BE2C (cell line): ENCODE data around the gene SPATA25.

Experiments used
- DNase-seq: peaks from one replicate; pipeline ENCODE4 v3.0.0-alpha.2; 2020
- H3K27me3 ChIP-seq: fragments of 250-450 bp; sonication (Bioruptor Pico); 2 replicates; pipeline ENCODE4 v1.5.1; 2020; ENCODE audit warnings: mild to moderate bottlenecking
- H3K36me3 ChIP-seq: fragments of 250-450 bp; sonication (Bioruptor Pico); 2 replicates; pipeline ENCODE4 v1.5.1; 2020; ENCODE audit warnings: mild to moderate bottlenecking
- H3K4me1 ChIP-seq: fragments of 250-450 bp; sonication (Bioruptor Pico); 2 replicates; pipeline ENCODE4 v1.5.1; 2020
- H3K4me3 ChIP-seq: 2 replicates; pipeline ENCODE4 v1.5.1; 2011; ENCODE audit warnings: low read depth, low read length
- H3K9me3 ChIP-seq: fragments of 250-450 bp; sonication (Bioruptor Pico); 2 replicates; pipeline ENCODE4 v1.5.1; 2020
- CTCF ChIP-seq: IDR thresholded peaks from 2 replicates; pipeline ENCODE4 v1.5.1; 2012; ENCODE audit warnings: mild to moderate bottlenecking, low read depth, low read length

Gene SPATA25

GRCh38 chr20:45920462-45921336 lies 33.3 kb upstream of the SPATA25 start:
- no peak for DNase-seq
- Histone ChIP-seq H3K4me3 (no peak overlapping the region), H3K27me3 (no peaks in the 10 kb centered on the region), H3K4me1 (no peaks in the 10 kb centered on the region), H3K9me3 (no peaks in the 10 kb centered on the region), H3K36me3 (no peaks in the 10 kb centered on the region)
- no peak for TF ChIP-seq CTCF

- H3K4me1 ChIP-seq, result no peaks in the 10 kb centered on the region
- no peak for DNase-seq
- H3K36me3 ChIP-seq, result no peaks in the 10 kb centered on the region
- TF ChIP-seq CTCF, result no peak
- no peaks in the 10 kb centered on the region for H3K27me3 ChIP-seq
- H3K4me3 ChIP-seq, result no peak overlapping the region
- no peaks in the 10 kb centered on the region for H3K9me3 ChIP-seq
Measured at GRCh38 chr20:45919542-45920399, 32.3 kb upstream of the SPATA25 start.

DNA sequence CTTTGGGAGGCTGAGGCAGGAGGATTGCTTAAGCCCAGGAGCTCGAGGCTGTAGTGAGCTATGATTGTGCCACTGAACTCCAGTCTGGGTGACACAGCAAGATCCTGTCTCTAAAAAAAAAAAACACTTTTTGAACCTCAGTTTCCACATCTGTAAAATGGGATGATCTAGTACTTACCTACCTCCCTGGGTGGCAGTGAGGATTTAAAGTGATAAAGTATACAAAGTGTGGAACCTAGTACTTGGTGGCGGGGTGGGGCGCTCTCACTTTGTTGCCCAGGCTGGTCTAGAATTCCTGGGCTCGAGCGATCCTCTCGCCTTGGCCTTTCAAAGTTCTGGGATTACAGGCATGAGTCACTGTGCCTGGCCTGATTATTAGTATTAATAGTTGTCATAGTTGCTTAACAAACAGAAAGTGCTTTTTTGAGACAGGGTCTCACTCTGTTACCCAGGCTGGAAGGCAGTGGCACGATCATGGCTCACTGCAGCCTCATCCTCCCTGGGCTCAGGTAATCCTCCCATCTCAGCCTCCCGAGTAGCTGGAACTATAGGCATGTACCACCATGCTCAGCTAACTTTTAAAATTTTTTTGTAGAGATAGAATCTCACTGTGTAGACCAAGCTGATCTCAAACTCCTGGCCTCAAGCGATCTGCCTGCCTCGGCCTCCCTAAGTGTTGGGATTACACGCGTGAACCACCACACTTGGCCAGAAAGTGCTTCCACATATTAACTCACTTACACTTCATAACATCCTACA lies 31.5 kb upstream of the SPATA25 start:
- Histone ChIP-seq H3K36me3 (no peaks in the 10 kb centered on the region), H3K9me3 (no peaks in the 10 kb centered on the region), H3K4me1 (no peaks in the 10 kb centered on the region), H3K27me3 (no peaks in the 10 kb centered on the region), H3K4me3 (no peak overlapping the region)
- DNase-seq, result no peak
- TF ChIP-seq CTCF, result no peak

DNA sequence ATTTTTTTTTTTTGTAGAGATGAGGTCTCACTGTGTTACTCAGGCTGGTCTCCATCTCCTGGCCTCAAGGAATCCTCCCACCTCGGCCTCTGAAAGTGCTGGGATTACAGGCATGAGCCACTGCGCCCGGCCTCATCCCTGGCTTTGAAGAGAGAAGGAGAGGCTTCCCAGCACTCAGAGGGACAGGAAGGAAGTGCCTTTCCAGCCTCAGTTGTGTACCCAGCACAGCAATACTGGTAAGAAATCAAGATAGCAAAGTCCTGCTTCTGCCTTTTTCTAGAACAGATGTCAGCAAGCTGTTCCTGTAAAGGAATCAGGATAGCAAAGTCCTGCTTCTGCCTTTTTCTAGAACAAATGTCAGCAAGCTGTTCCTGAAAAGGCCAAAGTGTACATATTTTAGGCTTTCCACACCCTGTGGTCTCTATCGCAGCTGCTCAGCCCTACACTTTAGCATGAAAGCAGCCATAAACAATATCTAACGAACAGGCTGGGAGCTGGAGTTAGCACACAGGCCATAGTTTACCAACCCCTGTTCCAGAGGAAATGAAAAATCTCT lies 30.8 kb upstream of the SPATA25 start:
- no peaks in the 10 kb centered on the region for H3K9me3 ChIP-seq
- no peaks in the 10 kb centered on the region for H3K4me1 ChIP-seq
- no peak overlapping the region for H3K4me3 ChIP-seq
- no peak for DNase-seq
- H3K27me3 ChIP-seq, result no peaks in the 10 kb centered on the region
- no peaks in the 10 kb centered on the region for H3K36me3 ChIP-seq
- TF ChIP-seq CTCF, result no peak

DNA sequence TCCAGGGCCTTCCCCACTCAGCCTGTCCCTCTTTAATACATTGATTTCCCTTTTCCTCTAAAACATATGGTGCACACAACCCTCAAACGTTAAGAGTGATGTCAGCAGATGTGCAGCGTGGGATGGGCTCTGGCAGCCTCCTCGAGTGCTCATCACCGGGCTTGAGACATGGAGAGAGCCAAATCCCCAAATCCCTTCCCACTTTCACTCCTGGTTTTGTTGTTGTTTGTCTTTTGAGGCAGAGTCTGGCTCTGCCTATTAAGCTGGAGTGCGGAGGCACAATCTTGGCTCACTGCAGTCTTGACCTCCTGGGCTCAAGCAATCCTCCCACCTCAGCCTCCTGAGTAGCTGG lies 30.3 kb upstream of the SPATA25 start:
- DNase-seq, result no peak
- no peak for TF ChIP-seq CTCF
- H3K36me3 ChIP-seq, result no peaks in the 10 kb centered on the region
- H3K27me3 ChIP-seq, result no peaks in the 10 kb centered on the region
- H3K4me3 ChIP-seq, result no peak overlapping the region
- H3K9me3 ChIP-seq, result no peaks in the 10 kb centered on the region
- H3K4me1 ChIP-seq, result no peaks in the 10 kb centered on the region
